Type B pancreatic cell (in vitro differentiated cells): ENCODE data around the gene PSMG1. TPM values are rescaled to one million over a fixed set of nuclear protein-coding genes. Genes with fewer than 3 reads are reported as not detected.

ENCODE experiments used
- DNase-seq: peaks from one replicate; pipeline ENCODE4 v3.0.0; 2021; ENCODE audit warnings: mixed read lengths; ENCODE audit not compliant: unreplicated experiment; ENCODE audit errors: extremely low spot score
- H3K27ac Mint-ChIP-seq: 2 replicates; pipeline ENCODE4 v1.8.0; 2021; ENCODE audit warnings: mild to moderate bottlenecking, mixed read lengths
- H3K27me3 Mint-ChIP-seq: 2 replicates; pipeline ENCODE4 v1.8.0; 2021; ENCODE audit warnings: mixed read lengths
- H3K36me3 Mint-ChIP-seq: 2 replicates; pipeline ENCODE4 v1.8.0; 2021; ENCODE audit warnings: mixed read lengths
- H3K4me1 Mint-ChIP-seq: one replicate; pipeline ENCODE4 v1.8.0; 2021; ENCODE audit warnings: mixed read lengths; ENCODE audit not compliant: unreplicated experiment
- H3K4me3 Mint-ChIP-seq: 2 replicates; pipeline ENCODE4 v1.8.0; 2021; ENCODE audit warnings: mild to moderate bottlenecking, mixed read lengths
- H3K9me3 Mint-ChIP-seq: 2 replicates; pipeline ENCODE4 v1.8.0; 2021; ENCODE audit warnings: mixed read lengths
- CTCF ChIP-seq: fragments of 200-600 bp; sonication (generic); conservative IDR thresholded peaks from 2 replicates; pipeline ENCODE4 v1.5.0; 2021; ENCODE audit warnings: antibody characterized with exemption, mild to moderate bottlenecking
- total RNA-seq: library from RNA; stranded (reverse); gene quantifications from 2 replicates; pipeline ENCODE4 v1.2.1, GENCODE V29; 2021; ENCODE audit warnings: low replicate concordance

PSMG1 gene
- total RNA-seq, 1 donor from 2014 or later, result 60.6 TPM

GRCh38 chr21:39153373-39153772 is 29.9 kb downstream of the PSMG1 start:
- Mint-ChIP-seq H3K4me3 (no peak overlapping the region), H3K9me3 (no peaks in the 10 kb centered on the region), H3K27me3 (no peaks in the 10 kb centered on the region), H3K4me1 (no peaks in the 10 kb centered on the region), H3K36me3 (no peaks in the 10 kb centered on the region), H3K27ac (no peak overlapping the region)
- DNase-seq, result no peak
- TF ChIP-seq CTCF, result peak; percentile 67

- H3K27me3 Mint-ChIP-seq, result no peaks in the 10 kb centered on the region
- TF ChIP-seq CTCF, result no peak
- no peaks in the 10 kb centered on the region for H3K9me3 Mint-ChIP-seq
- no peak overlapping the region for H3K27ac Mint-ChIP-seq
- H3K36me3 Mint-ChIP-seq, result no peaks in the 10 kb centered on the region
- H3K4me1 Mint-ChIP-seq, result no peaks in the 10 kb centered on the region
- DNase-seq, result no peak
- no peak overlapping the region for H3K4me3 Mint-ChIP-seq
Measured at GRCh38 chr21:39152271-39152670, 31.0 kb downstream of the PSMG1 start.

- Mint-ChIP-seq H3K27me3 (no peaks in the 10 kb centered on the region), H3K4me3 (no peak overlapping the region), H3K36me3 (no peaks in the 10 kb centered on the region), H3K4me1 (no peaks in the 10 kb centered on the region), H3K9me3 (no peaks in the 10 kb centered on the region), H3K27ac (no peak overlapping the region)
- DNase-seq, result no peak
- TF ChIP-seq CTCF, result no peak
Measured at GRCh38 chr21:39150877-39151276, 32.4 kb downstream of the PSMG1 start.

GRCh38 chr21:39150316-39150715 is 32.9 kb downstream of the PSMG1 start:
- no peak for DNase-seq
- Mint-ChIP-seq H3K4me1 (no peaks in the 10 kb centered on the region), H3K27ac (no peak overlapping the region), H3K27me3 (no peaks in the 10 kb centered on the region), H3K9me3 (peaks cover 3% of the 10 kb centered on the region), H3K36me3 (no peaks in the 10 kb centered on the region), H3K4me3 (no peak overlapping the region)
- no peak for TF ChIP-seq CTCF

- Mint-ChIP-seq H3K4me3 (no peak overlapping the region), H3K36me3 (no peaks in the 10 kb centered on the region), H3K27ac (no peak overlapping the region)
Measured at GRCh38 chr21:39149882-39150281, 33.4 kb downstream of the PSMG1 start.

More at GRCh38 chr21:39149882-39150281, 33.4 kb downstream of the PSMG1 start:
- H3K9me3 Mint-ChIP-seq, result peaks cover 8% of the 10 kb centered on the region
- DNase-seq, result no peak
- no peak for TF ChIP-seq CTCF
- H3K4me1 Mint-ChIP-seq, result no peaks in the 10 kb centered on the region
- no peaks in the 10 kb centered on the region for H3K27me3 Mint-ChIP-seq
